HCT116 (cell line): ENCODE results near the gene GIT2. TPM values are rescaled to one million over a fixed set of nuclear protein-coding genes. Genes with fewer than 3 reads are reported as not detected.

Experiments
- ATAC-seq: fragments of 200-7000 bp; cut with Tn5 transposase; 2 replicates; pipeline ENCODE4 v1.9.1; 2020; ENCODE audit warnings: mild to moderate bottlenecking, moderate library complexity
- BruUV-seq: library from RNA; stranded (reverse); fragments of 400-500 nt; replicated peaks from 2 replicates; lab custom pipeline; 2021; lab: Mats Ljungman, UMichigan
- CTCF ChIA-PET: fragments of 300-600 bp; sonication (Branson Sonifier 250); formaldehyde crosslinking; loops from one replicate; lab custom pipeline; 2021; ENCODE audit warnings: antibody characterized with exemption; lab: Charles Lee
- POLR2A ChIA-PET: fragments of 300-600, 350-600 bp; sonication (Branson Sonifier 250); formaldehyde crosslinking; loops from one replicate; lab custom pipeline; 2021; ENCODE audit warnings: antibody characterized with exemption; lab: Charles Lee
- RAD21 ChIA-PET, 2 experiments: fragments of 300-600 bp; sonication (Branson Sonifier 250); formaldehyde crosslinking; loops; one replicate each; lab custom pipeline; 2023; ENCODE audit warnings: low total read pairs in 2 of 2; ENCODE audit not compliant: uncharacterized antibody in 2 of 2, unreplicated experiment in 2 of 2, low non-redundant PET in 1 of 2; lab: Charles Lee
- DNase-seq: peaks from one replicate; pipeline ENCODE4 v3.0.0-alpha.2; 2010; ENCODE audit warnings: low read depth, low spot score
- H2AFZ ChIP-seq: fragments of 200-600 bp; shearing (Covaris generic), sonication (generic); 2 replicates; pipeline ENCODE4 v1.6.1; 2017; ENCODE audit warnings: low read depth, mixed run types, mixed read lengths, antibody characterized with exemption, low read length; ENCODE audit not compliant: poor library complexity, severe bottlenecking
- H3K27ac ChIP-seq: 2 replicates; pipeline ENCODE4 v1.5.1; 2012; ENCODE audit warnings: low read depth, low read length
- H3K27me3 ChIP-seq: fragments of 200-600 bp; sonication (generic); 2 replicates; pipeline ENCODE4 v1.6.1; 2016; ENCODE audit warnings: mixed run types, low read length, mixed read lengths; ENCODE audit not compliant: insufficient read depth
- H3K36me3 ChIP-seq, 2 experiments: fragments of 200-500 bp in 1 of 2; fragments of 200-600 bp in 1 of 2; sonication (Bioruptor generic) in 1 of 2; sonication (generic) in 1 of 2; 2 replicates each; pipeline versions ENCODE4 v1.5.1 to v1.6.1; 2014 to 2016; ENCODE audit warnings: low read length in 2 of 2, inconsistent platforms in 1 of 2, mixed read lengths in 1 of 2, mixed run types in 1 of 2; ENCODE audit not compliant: insufficient read depth in 2 of 2, control insufficient read depth in 1 of 2
- H3K4me1 ChIP-seq, 2 experiments: fragments of 200-600 bp in 1 of 2; sonication (generic) in 1 of 2; 2 replicates each; pipeline versions ENCODE4 v1.5.1 to v1.6.1; 2012 to 2017; ENCODE audit warnings: low read length in 2 of 2, inconsistent platforms in 1 of 2, mild to moderate bottlenecking in 1 of 2, mixed read lengths in 1 of 2, mixed run types in 1 of 2, moderate library complexity in 1 of 2; ENCODE audit not compliant: insufficient read depth in 2 of 2, control insufficient read depth in 1 of 2
- H3K4me2 ChIP-seq: fragments of 200-600 bp; sonication (generic); 2 replicates; pipeline ENCODE4 v1.6.1; 2017; ENCODE audit warnings: mixed run types, low read length, mixed read lengths
- H3K4me3 ChIP-seq, 2 experiments: fragments of 200-600 bp in 1 of 2; sonication (generic) in 1 of 2; replicated peaks in 1 of 2; 2 replicates each; pipeline ENCODE4 v1.5.1; 2011 to 2016; ENCODE audit warnings: low read length in 2 of 2, control low read depth in 1 of 2, low read depth in 1 of 2, mild to moderate bottlenecking in 1 of 2, mixed read lengths in 1 of 2, mixed run types in 1 of 2
- H3K79me2 ChIP-seq: fragments of 200-600 bp; sonication (generic); 2 replicates; pipeline ENCODE4 v1.6.1; 2017; ENCODE audit warnings: mild to moderate bottlenecking, mixed run types, low read length, moderate library complexity, mixed read lengths; ENCODE audit not compliant: insufficient read depth
- H3K9ac ChIP-seq: fragments of 200-600 bp; sonication (generic); 2 replicates; pipeline ENCODE4 v1.6.1; 2016; ENCODE audit warnings: low read length, mixed read lengths
- H3K9me2 ChIP-seq: fragments of 200-600 bp; sonication (generic), shearing (Covaris generic); 2 replicates; pipeline ENCODE4 v1.6.1; 2017; ENCODE audit warnings: mixed run types, mild to moderate bottlenecking, moderate library complexity; ENCODE audit not compliant: insufficient read depth
- H3K9me3 ChIP-seq, 2 experiments: fragments of 200-500 bp in 1 of 2; fragments of 200-600 bp in 1 of 2; sonication (Bioruptor generic) in 1 of 2; sonication (generic) in 1 of 2; 2 replicates each; pipeline ENCODE4 v1.6.1; 2014 to 2017; ENCODE audit warnings: low read length in 2 of 2, mixed read lengths in 2 of 2, inconsistent platforms in 1 of 2, low read depth in 1 of 2, mild to moderate bottlenecking in 1 of 2, mixed run types in 1 of 2, moderate library complexity in 1 of 2; ENCODE audit not compliant: control insufficient read depth in 1 of 2, insufficient read depth in 1 of 2
- H4K20me1 ChIP-seq: fragments of 200-600 bp; sonication (generic), shearing (Covaris generic); 2 replicates; pipeline ENCODE4 v1.6.1; 2017; ENCODE audit warnings: mixed run types, mild to moderate bottlenecking, moderate library complexity; ENCODE audit not compliant: insufficient read depth
- CBX3 ChIP-seq: IDR thresholded peaks from 2 replicates; pipeline ENCODE4 v1.6.1; 2012; ENCODE audit warnings: low read depth
- CEBPB ChIP-seq: IDR thresholded peaks from 2 replicates; pipeline ENCODE4 v1.6.1; 2012; ENCODE audit warnings: low read depth
- EGR1 ChIP-seq: IDR thresholded peaks from 2 replicates; pipeline ENCODE4 v1.6.1; 2012; ENCODE audit warnings: low read depth
- ELF1 ChIP-seq: IDR thresholded peaks from 2 replicates; pipeline ENCODE4 v1.6.1; 2012; ENCODE audit warnings: low read depth, borderline replicate concordance
- EZH2 ChIP-seq: fragments of 200-600 bp; sonication (generic); IDR thresholded peaks from 2 replicates; pipeline ENCODE4 v1.6.1; 2017; ENCODE audit warnings: antibody characterized with exemption, mixed run types
- FOSL1 ChIP-seq: IDR thresholded peaks from 2 replicates; pipeline ENCODE4 v1.6.1; 2012; ENCODE audit warnings: low read depth
- POLR2AphosphoS5 ChIP-seq: IDR thresholded peaks from 2 replicates; pipeline ENCODE4 v1.6.1; 2011; ENCODE audit warnings: mild to moderate bottlenecking, low read depth, low read length, moderate library complexity
- RAD21 ChIP-seq: IDR thresholded peaks from 2 replicates; pipeline ENCODE4 v1.6.1; 2012; ENCODE audit warnings: low read depth, mild to moderate bottlenecking
- SP1 ChIP-seq: IDR thresholded peaks from 2 replicates; pipeline ENCODE4 v1.6.1; 2012; ENCODE audit warnings: low read depth
- SRF ChIP-seq: IDR thresholded peaks from 2 replicates; pipeline ENCODE4 v1.6.1; 2012; ENCODE audit warnings: low read depth
- TCF7L2 ChIP-seq: IDR thresholded peaks from 2 replicates; pipeline ENCODE4 v1.7.0; 2011; ENCODE audit warnings: borderline replicate concordance, inconsistent platforms; ENCODE audit not compliant: insufficient read depth, insufficient read length; ENCODE audit errors: extremely low read depth
- intact Hi-C: fragments of 100-400 bp; cut with micrococcal nuclease; formaldehyde crosslinking; loops from 2 replicates; pipeline ENCODE4 v1.10.0; 2022
- total RNA-seq: library from RNA; stranded (reverse); gene quantifications from one replicate; pipeline ENCODE4 v1.2.1, GENCODE V29; 2021; ENCODE audit not compliant: unreplicated experiment
- TF ChIP-seq, protein P1 (sequence below): IDR thresholded peaks from 2 replicates; pipeline ENCODE4 v1.6.1; 2012; ENCODE audit warnings: low read depth
- TF ChIP-seq, protein P2 (sequence below): IDR thresholded peaks from 2 replicates; pipeline ENCODE4 v1.6.1; 2012

The GIT2 gene
- total RNA-seq, 1 experiment from 2014 or later = 21.5 TPM

- H3K27me3 ChIP-seq = no peaks in the 10 kb centered on the region
- ChIA-PET POLR2A (no interaction called here), CTCF (no interaction called here), RAD21 (no interaction called here)
- no peaks in the 10 kb centered on the region for H3K9me2 ChIP-seq
- no peaks in the 10 kb centered on the region for H3K9me3 ChIP-seq
- H3K4me1 ChIP-seq = no peaks in the 10 kb centered on the region
- no peak overlapping the region for H3K4me3 ChIP-seq
- DNase-seq (no peak), ATAC-seq (no peak)
- no peak overlapping the region for H3K4me2 ChIP-seq
- no TSS peak for BruUV-seq
- H3K79me2 ChIP-seq = no peaks in the 10 kb centered on the region
- intact Hi-C loops = no loop called here
- no peak overlapping the region for H3K9ac ChIP-seq
- no peak overlapping the region for H3K27ac ChIP-seq
- H2AFZ ChIP-seq = no peak overlapping the region
- no peaks in the 10 kb centered on the region for H4K20me1 ChIP-seq
- no peak for TF ChIP-seq CBX3
- no peak for TF ChIP-seq SRF
- no peak for TF ChIP-seq EZH2
- no peak for TF ChIP-seq SP1
- TF ChIP-seq TCF7L2 = no peak
- TF ChIP-seq, protein P1, sequence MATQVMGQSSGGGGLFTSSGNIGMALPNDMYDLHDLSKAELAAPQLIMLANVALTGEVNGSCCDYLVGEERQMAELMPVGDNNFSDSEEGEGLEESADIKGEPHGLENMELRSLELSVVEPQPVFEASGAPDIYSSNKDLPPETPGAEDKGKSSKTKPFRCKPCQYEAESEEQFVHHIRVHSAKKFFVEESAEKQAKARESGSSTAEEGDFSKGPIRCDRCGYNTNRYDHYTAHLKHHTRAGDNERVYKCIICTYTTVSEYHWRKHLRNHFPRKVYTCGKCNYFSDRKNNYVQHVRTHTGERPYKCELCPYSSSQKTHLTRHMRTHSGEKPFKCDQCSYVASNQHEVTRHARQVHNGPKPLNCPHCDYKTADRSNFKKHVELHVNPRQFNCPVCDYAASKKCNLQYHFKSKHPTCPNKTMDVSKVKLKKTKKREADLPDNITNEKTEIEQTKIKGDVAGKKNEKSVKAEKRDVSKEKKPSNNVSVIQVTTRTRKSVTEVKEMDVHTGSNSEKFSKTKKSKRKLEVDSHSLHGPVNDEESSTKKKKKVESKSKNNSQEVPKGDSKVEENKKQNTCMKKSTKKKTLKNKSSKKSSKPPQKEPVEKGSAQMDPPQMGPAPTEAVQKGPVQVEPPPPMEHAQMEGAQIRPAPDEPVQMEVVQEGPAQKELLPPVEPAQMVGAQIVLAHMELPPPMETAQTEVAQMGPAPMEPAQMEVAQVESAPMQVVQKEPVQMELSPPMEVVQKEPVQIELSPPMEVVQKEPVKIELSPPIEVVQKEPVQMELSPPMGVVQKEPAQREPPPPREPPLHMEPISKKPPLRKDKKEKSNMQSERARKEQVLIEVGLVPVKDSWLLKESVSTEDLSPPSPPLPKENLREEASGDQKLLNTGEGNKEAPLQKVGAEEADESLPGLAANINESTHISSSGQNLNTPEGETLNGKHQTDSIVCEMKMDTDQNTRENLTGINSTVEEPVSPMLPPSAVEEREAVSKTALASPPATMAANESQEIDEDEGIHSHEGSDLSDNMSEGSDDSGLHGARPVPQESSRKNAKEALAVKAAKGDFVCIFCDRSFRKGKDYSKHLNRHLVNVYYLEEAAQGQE = no peak
- no peak for TF ChIP-seq RAD21
- TF ChIP-seq, protein P2, sequence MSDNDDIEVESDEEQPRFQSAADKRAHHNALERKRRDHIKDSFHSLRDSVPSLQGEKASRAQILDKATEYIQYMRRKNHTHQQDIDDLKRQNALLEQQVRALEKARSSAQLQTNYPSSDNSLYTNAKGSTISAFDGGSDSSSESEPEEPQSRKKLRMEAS = no peak
- no peak for TF ChIP-seq ELF1
- TF ChIP-seq CEBPB = no peak
- TF ChIP-seq POLR2AphosphoS5 = no peak
- no peak for TF ChIP-seq FOSL1
- TF ChIP-seq EGR1 = no peak
- peaks cover 0 to 16% of the 10 kb centered on the region in 2 experiments; a peak in 2 of 4 replicates for H3K36me3 ChIP-seq
Measured at GRCh38 chr12:109931143-109931542, 65.0 kb downstream of the GIT2 start.
